Measurements from ENCODE around the gene ITPR2.

Gene ITPR2

GRCh38 chr12:26773313-26774104 is 59.5 kb downstream of the ITPR2 start:
- no peak overlapping the region for H3K4me3 ChIP-seq (ENCODE audit: low read depth, low read length)
- TF ChIP-seq CTCF (IDR thresholded peaks at IDR 0.05; ENCODE audit: borderline replicate concordance, insufficient read depth, low read depth, low read length), result no peak

GRCh38 chr12:26771861-26772260 is 61.1 kb downstream of the ITPR2 start:
- no peak for TF ChIP-seq CTCF (IDR thresholded peaks at IDR 0.05; ENCODE audit: borderline replicate concordance, insufficient read depth, low read depth, low read length)
- H3K4me3 ChIP-seq (ENCODE audit: low read depth, low read length), result no peak overlapping the region

- no peak overlapping the region for H3K4me3 ChIP-seq (ENCODE audit: low read depth, low read length)
- no peak for TF ChIP-seq CTCF (IDR thresholded peaks at IDR 0.05; ENCODE audit: borderline replicate concordance, insufficient read depth, low read depth, low read length)
These were observed 62.5 kb downstream of the ITPR2 start for GRCh38 chr12:26770239-26771070.

GRCh38 chr12:26769611-26770010 is 63.4 kb downstream of the ITPR2 start:
- no peak overlapping the region for H3K4me3 ChIP-seq (ENCODE audit: low read depth, low read length)
- TF ChIP-seq CTCF (IDR thresholded peaks at IDR 0.05; ENCODE audit: borderline replicate concordance, insufficient read depth, low read depth, low read length), result no peak

GRCh38 chr12:26768611-26769603 is 64.1 kb downstream of the ITPR2 start:
- H3K4me3 ChIP-seq (ENCODE audit: low read depth, low read length), result no peak overlapping the region
- TF ChIP-seq CTCF (IDR thresholded peaks at IDR 0.05; ENCODE audit: borderline replicate concordance, insufficient read depth, low read depth, low read length), result no peak

- TF ChIP-seq CTCF (IDR thresholded peaks at IDR 0.05; ENCODE audit: borderline replicate concordance, insufficient read depth, low read depth, low read length), result no peak
- no peak overlapping the region for H3K4me3 ChIP-seq (ENCODE audit: low read depth, low read length)
These were observed 65.1 kb downstream of the ITPR2 start for GRCh38 chr12:26767865-26768264.

Measured in GM12875 (cell line).